ENCODE results near the gene CIBAR2. TPM values are rescaled to one million over a fixed set of nuclear protein-coding genes. Genes with fewer than 3 reads are reported as not detected.
"Not testable (repeated sequence)": the region's sequence is repeated elsewhere in the genome, so short reads cannot be mapped to it uniquely, and the experiment has no call there.

Gene CIBAR2
- total RNA-seq, 1 donor from 2014 or later, result not detected

DNA sequence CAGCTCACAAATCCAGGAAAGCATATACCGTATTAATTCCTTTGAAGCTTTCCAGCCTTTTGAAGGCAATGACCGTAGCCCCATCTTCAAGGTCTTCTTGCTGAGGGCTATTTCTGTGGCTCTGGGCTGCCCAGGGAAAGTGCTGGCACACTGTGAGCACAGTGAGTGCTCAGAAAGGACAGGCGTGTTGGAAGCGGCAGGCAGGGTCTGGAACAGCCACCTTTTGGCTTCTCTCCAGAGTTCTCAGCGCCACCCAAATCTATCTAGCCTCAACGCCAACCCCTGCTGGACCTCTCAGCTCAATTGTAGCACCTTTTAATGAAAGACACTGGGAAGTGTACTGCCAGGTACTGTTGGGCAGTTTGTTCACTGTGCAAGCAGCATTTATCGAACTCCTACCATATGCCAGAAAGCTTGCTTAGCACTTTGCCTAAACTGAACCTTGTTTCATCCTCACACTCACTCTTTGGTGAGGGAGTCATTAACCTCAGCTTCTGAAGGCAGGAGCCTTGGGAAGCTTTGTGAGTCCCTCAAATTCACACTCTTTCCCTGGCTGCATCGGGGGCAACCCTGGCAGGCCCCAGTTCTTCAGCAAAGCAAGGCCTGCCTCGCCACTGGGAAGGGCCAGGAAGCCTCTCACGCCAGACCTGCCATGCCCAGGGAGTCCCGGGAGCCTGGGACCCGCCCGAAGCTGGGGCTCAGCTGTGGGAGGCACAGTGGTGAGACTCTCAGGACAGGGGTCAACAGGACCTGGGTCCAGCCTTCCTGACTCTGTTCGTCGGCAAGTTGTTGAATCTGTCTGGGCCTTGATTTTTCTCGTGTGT lies 13.5 kb upstream of the CIBAR2 start:
- no peaks in the 10 kb centered on the region for H3K36me3 ChIP-seq
- H3K9me3 ChIP-seq, result no peaks in the 10 kb centered on the region
- H3K4me3 ChIP-seq, result no peak overlapping the region
- intact Hi-C loops (cut with DNase I), result no loop called here
- no peak for TF ChIP-seq CTCF (IDR thresholded peaks at IDR 0.05)
- DNase-seq (no peak), ATAC-seq (no peak)
- H3K27ac ChIP-seq, result no peak overlapping the region
- H3K27me3 ChIP-seq, result no peaks in the 10 kb centered on the region
- peaks cover 24% of the 10 kb centered on the region for H3K4me1 ChIP-seq

- Histone ChIP-seq H3K4me1 (peaks cover 14% of the 10 kb centered on the region), H3K9me3 (no peaks in the 10 kb centered on the region), H3K27ac (peak overlapping the region; percentile 78), H3K4me3 (no peak overlapping the region), H3K27me3 (no peaks in the 10 kb centered on the region), H3K36me3 (no peaks in the 10 kb centered on the region)
- no peak for DNase-seq
- ATAC-seq, result no peak
- TF ChIP-seq CTCF (IDR thresholded peaks at IDR 0.05), result no peak
- intact Hi-C loops (cut with DNase I), result no loop called here
These were observed 12.5 kb upstream of the CIBAR2 start for GRCh38 chr16:85124636-85125346.

- H3K9me3 ChIP-seq, result no peaks in the 10 kb centered on the region
- peaks cover 8% of the 10 kb centered on the region for H3K4me1 ChIP-seq
- no peaks in the 10 kb centered on the region for H3K36me3 ChIP-seq
- intact Hi-C loops (cut with DNase I), result no loop called here
- ATAC-seq, result peak; percentile 66
- H3K4me3 ChIP-seq, result no peak overlapping the region
- DNase-seq, result no peak
- H3K27me3 ChIP-seq, result no peaks in the 10 kb centered on the region
- H3K27ac ChIP-seq, result peak overlapping the region; percentile 78
- TF ChIP-seq CTCF (IDR thresholded peaks at IDR 0.05), result no peak
These were observed 11.8 kb upstream of the CIBAR2 start for GRCh38 chr16:85123891-85124635.

DNA sequence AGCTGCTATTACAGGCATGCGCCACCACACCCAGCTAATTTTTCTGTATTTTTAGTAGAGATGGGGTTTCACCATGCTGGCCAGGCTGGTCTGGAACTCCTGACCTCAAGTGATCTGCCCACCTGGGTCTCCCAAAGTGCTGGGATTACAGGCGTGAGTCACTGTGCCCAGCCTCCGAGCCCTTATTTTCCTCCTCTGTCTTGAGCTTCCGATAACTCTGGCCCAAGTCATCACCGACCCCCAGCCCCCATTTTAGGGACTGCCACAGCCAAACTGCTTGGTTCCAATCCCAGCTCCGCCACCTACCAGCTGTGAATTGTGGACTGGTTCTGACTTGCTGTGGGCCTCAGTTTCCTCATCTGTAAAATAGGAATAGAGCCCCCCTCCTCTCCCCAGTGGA lies 11.2 kb upstream of the CIBAR2 start:
- H3K36me3 ChIP-seq; H3K9me3 ChIP-seq; H3K4me3 ChIP-seq; ATAC-seq; H3K27me3 ChIP-seq; DNase-seq; H3K4me1 ChIP-seq; intact Hi-C loops (cut with DNase I): not testable (repeated sequence)
- peak overlapping the region; percentile 78 for H3K27ac ChIP-seq

DNA sequence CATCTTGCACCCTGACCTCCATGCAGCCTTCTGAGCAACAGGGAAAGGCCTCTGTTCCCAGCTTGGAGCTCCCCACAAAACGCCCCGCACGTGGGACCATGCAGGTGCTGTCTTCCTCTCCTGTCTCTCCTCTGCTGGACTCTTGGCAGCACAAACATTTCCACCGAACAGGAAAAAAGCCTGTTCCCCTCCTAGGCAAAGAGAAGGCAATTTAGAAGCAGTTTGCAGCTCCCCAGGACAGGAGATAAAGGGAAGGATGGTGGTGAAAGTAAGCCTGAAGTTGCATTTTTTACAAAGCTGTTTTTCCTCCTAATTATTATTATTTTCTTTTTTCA lies 7.7 kb upstream of the CIBAR2 start:
- DNase-seq (no peak), ATAC-seq (no peak)
- H3K27me3 ChIP-seq, result no peaks in the 10 kb centered on the region
- no peak overlapping the region for H3K27ac ChIP-seq
- no peak for TF ChIP-seq CTCF (IDR thresholded peaks at IDR 0.05)
- intact Hi-C loops (cut with DNase I), result no loop called here
- no peak overlapping the region for H3K4me3 ChIP-seq
- peaks cover 5% of the 10 kb centered on the region for H3K4me1 ChIP-seq
- no peaks in the 10 kb centered on the region for H3K9me3 ChIP-seq
- H3K36me3 ChIP-seq, result no peaks in the 10 kb centered on the region

DNA sequence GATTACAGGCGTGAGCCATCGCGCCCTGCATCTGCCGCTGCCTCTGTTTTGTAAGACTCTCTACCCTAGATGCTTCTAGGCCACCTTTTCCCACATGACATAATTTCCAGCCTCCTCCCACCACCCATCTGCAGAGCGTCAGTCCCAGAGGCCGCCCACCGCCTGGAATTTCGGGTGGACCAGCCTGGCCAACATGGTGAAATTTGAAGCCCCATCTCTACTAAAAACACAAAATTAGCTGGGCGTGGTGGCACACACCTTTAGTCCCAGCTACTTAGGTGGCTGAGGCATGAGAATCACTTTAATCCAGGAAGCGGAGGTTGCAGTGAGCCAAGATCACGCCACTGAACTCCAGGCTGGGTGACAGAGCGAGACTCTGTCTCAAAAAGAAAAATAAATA lies 5.1 kb upstream of the CIBAR2 start:
- Histone ChIP-seq H3K27me3 (no peaks in the 10 kb centered on the region), H3K4me3 (no peak overlapping the region), H3K4me1 (peaks cover 8% of the 10 kb centered on the region), H3K9me3 (no peaks in the 10 kb centered on the region), H3K27ac (no peak overlapping the region), H3K36me3 (no peaks in the 10 kb centered on the region)
- DNase-seq, result no peak
- TF ChIP-seq CTCF (IDR thresholded peaks at IDR 0.05), result no peak
- no peak for ATAC-seq
- intact Hi-C loops (cut with DNase I), result loop anchor here (10.0 kb wide), 1 partner anchor 137 kb away; no protein-coding TSS in a partner anchor
